Measurements from ENCODE around the gene TSPYL2.

TSPYL2 gene

DNA sequence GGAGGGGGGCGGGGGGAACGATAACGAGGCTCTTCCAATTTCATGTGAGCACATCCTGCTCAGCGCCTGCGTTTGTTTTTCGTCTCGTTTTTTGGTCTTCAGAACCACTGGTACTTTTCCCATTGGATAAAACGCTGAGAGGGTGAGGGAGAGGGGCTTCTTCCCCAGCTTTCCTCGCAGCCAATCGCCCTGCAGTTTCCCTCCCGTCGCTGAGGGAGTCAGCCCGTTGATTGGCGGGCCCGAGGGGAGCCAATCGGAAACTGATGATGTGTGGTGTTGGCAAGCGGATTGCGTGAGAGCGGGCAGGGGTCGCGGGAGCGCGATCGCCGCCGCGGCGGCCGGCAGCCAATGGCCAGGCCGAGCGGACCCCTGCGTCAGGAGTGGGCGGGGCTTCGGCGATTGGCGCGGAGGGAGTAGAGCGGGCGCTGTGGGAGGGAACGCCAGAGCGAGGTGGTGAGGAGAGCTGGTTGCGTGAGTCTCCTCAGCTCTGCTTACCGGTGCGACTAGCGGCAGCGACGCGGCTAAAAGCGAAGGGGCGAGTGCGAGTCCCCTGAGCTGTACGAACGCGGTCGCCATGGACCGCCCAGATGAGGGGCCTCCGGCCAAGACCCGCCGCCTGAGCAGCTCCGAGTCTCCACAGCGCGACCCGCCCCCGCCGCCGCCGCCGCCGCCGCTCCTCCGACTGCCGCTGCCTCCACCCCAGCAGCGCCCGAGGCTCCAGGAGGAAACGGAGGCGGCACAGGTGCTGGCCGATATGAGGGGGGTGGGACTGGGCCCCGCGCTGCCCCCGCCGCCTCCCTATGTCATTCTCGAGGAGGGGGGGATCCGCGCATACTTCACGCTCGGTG is at the start of gene TSPYL2:
Gene TSPYL2, plus strand, starts transcription at position 443 of the 848 bp plus-strand sequence. Its CDS starts 132 bp downstream, at position 575.
- DNase-seq (ENCODE audit: low spot score), result peak; percentile 98

DNA sequence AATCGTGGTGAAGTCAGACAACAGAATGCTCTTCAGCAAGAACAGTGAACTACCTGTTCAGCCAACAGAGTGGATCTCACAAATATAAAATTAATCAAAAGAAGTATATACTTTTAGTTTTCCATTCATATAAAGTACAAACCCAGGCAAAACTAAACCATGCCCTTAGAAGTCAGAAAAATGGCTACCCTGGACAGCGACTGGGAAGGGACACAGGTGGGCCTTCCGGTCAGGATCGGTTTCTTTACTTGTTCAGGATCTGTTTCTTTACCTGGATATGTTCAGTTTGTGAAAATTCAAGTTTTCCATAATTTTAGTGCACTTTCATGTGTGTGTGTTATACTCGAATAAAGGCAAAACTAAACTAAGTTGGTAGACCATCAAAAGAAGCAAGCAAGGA is 46.0 kb upstream of the TSPYL2 start:
- no peak for DNase-seq (ENCODE audit: low spot score)

DNA sequence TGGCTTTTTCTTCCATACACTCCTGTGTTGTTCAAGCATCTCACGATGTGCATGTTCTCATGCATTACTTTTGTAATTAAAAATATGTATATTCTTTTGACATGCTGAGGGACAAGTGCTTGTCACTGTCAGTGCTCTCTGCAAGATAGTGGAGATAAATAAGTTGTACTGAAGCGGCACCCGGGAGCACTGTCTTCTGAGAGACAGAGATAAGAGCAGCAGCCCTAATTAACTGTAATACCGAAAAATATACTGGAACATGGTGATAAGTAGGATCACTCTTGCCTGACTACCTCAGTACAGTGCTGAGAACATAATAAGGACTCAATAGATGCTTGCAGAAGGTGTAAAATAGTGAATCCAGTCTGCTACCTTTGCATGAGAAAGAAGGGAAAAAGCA is 42.9 kb upstream of the TSPYL2 start:
- DNase-seq (ENCODE audit: low spot score), result no peak

DNA sequence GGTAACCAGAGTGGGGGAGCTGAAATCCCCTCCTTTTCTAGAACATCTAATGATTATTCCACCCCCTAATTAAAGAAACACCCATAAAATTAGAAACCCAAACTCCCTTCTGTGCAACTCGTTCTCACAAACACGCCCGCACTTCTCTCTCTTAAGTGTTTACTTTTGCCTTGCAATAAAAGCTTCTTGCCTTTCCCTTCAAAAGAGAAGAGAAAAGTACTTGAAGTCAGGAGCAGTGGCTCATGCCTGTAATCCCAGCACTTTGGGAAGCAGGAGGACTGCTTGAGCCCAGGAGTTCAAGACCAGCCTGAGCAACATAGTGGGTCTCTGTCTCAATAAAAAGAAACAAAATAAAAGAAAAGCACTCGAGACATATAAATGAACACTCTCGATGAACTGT is 37.2 kb upstream of the TSPYL2 start:
- DNase-seq (ENCODE audit: low spot score), result no peak

DNA sequence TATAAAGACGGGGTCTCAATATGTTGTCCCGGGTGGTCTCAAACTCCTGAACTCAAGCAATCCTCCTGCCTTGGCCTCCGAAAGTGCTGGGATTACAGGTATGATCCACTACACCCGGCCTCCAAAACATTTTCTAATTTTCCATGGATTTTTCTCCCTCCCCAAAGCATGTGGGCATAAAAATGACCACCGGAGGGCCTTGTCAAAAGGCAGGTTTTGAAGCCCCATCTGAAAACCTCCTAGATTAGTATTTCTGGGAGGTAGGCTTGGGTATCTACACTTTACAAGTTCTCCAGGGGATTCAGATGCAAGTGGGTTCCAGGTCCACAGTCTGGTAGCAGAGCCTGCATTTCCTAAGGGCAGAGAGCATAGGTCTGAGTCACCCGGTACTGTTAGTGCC is 34.9 kb upstream of the TSPYL2 start:
- no peak for DNase-seq (ENCODE audit: low spot score)

DNA sequence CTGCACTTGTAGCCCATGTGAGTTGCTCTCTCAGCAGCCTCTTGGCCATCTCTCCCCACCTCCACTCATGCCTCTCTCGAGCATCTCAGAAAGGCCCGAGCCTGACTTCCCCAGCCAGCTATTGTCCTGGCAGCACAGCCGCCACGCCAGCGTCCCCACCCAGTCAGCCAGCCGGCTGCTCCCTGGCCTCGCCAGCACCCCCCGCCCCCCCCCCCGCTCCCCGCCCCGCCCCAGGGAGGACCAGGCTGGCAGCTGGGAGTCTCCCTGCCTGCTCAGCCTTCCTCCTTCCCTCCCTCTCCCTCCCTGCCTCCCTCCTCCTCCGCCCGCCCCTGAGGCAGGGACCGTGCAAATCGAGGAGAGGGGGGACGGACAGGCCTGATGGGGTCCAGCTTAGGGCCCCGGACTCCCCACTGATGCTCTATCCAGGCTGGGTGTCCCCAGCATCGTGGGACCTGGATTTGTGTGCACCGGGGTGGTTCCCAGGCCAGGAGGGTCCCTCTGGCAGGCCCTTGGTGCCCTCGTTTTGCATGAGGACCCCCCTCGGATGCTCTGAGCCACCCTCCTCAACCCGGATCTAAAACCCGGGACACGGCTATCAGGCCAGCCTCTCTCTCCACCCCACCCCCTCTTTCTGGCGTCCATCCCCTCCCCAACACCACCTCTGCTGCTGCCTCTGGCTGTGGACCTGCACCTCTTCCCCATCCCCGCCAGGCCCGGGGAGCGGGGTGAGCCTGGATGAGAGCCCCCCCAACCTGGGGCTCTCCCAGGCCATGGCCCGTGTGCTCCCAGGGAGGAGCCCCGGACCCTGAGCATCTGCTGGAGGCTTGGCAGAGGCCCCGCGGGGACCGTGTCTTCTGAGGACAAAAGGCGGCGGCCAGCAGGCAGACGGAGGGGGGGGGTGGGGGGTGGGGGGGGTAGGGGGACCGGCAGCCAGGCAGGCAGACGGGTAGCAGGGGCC is 33.7 kb upstream of the TSPYL2 start, which contains the start of gene GPR173:
Gene GPR173, plus strand, starts transcription at position 621 of the 958 bp plus-strand sequence. CDS start 27,833 bp downstream, outside the sequence.
- peak; percentile 69 for DNase-seq (ENCODE audit: low spot score)

DNA sequence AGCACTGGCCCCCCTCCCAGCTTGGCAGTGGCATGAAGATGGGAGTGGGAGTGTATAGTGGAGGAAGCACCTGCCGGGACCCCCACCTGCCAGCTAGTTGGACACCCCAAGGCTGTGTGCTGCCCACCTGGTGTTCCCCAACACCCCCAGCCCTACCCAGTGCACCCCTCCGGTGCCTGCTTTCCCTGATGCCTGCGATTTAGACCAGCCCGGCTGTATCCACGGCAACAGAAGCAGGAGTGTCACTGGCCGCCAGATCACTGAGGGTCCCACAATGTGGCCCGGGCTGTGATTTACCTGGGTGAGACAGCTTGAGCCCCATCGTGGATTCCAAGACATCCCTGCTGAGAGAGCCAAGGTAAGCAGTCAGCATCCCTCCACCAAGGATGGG is 33.0 kb upstream of the TSPYL2 start:
- no peak for DNase-seq (ENCODE audit: low spot score)

DNA sequence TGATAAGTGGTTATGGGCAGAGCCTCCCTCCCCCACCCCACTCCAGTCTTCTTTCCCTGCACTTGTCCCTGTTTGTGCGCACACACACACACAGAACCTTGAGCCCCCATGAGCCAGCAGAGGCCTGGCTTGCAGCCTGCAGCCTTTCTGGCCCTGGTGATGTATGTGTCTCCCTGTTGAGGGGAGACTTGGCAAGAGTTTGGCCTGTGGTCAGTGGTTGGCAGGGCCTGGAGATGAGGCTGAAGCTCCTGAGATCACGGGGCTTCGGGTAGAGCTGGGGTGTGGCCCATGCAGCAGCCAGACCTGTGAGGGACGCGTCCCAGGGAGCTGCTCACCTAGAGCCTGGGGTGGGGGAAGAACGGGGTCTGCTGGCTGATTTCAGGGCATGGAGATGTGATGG is 31.3 kb upstream of the TSPYL2 start:
- no peak for DNase-seq (ENCODE audit: low spot score)

DNA sequence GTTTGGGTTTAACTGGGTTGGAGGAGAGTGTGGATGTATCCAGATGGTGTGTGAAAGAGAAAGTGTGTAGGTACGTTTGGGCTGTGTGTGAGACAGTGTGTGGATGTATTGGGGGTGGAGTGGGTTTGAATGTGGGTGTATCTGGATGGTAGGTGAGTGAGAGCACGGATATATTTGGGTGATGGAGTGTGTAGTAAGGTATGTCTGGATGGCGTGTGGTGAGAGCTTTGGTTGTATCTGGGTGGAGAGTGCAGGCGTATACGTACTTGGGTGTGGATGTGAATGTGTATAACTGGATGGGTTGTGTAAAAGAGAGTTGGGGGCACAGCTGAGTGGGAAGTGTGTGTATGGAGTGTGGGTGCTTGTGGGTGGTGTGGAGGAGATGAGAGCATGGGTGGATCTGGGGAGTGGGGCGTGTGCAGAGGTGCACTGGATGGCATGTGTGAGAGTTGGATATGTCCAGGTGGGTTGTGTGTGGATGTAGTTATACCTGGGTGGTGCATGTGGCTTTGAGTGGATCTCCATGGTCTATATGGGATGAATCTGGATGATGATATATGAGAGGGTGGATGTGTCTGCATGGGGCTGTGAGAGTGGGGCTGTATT is 26.8 kb upstream of the TSPYL2 start:
- DNase-seq (ENCODE audit: low spot score), result no peak

DNA sequence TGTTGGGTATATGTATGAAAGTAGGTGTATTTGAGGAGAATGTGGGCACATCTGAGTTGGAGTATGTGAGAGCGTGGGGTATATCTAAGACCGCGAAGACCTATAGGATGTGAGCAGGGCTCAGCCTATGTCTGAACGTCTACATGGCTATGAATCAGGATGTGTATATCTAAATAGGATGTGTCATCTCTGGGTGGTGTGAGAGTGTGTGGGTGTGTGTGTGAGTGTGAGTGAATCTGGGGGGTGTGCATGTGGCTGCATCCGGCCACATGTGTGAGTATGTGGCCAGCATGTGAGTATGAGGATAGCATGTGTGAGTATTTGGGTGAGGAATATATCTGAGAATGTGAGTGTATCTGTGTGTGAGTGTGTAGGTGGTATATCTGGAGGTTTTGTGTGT is 25.9 kb upstream of the TSPYL2 start:
- no peak for DNase-seq (ENCODE audit: low spot score)

DNA sequence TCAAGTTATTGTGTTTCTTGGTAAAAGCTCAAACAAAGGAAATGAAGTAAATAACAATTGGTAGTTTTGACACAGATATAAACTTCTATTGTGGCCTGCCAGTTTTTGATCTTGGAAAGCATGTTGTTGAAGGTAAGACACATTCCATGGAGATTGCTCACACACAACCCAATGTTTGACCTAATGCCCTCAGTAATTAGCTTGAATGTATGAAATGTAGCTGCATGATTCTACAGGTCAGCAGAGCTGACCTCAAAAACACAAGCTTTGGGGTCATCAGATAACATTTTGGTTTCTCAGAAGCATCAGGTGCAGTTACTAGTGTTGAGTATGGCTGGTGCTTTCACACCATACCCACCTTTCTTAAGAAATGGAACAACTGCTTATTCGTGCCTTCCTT is 17.1 kb upstream of the TSPYL2 start:
- no peak for DNase-seq (ENCODE audit: low spot score)

DNA sequence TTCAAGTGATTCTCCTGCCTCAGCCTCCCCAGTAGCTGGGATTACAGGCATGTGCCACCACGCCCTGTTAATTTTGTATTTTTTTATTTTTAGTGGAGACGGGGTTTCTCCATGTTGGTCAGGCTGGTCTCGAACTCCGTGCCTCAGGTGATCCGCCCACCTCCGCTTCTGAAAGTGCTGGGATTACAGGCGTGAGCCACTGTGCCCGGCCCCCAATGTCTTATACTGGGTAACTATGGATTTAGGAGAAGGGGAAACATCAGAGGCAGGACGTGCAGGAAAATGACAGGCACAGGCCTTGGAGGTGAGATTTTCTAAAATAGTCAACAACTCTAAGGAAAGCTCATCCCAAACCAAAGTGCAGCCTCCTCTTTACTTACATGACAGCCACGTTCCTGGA is 11.1 kb upstream of the TSPYL2 start:
- no peak for DNase-seq (ENCODE audit: low spot score)

DNA sequence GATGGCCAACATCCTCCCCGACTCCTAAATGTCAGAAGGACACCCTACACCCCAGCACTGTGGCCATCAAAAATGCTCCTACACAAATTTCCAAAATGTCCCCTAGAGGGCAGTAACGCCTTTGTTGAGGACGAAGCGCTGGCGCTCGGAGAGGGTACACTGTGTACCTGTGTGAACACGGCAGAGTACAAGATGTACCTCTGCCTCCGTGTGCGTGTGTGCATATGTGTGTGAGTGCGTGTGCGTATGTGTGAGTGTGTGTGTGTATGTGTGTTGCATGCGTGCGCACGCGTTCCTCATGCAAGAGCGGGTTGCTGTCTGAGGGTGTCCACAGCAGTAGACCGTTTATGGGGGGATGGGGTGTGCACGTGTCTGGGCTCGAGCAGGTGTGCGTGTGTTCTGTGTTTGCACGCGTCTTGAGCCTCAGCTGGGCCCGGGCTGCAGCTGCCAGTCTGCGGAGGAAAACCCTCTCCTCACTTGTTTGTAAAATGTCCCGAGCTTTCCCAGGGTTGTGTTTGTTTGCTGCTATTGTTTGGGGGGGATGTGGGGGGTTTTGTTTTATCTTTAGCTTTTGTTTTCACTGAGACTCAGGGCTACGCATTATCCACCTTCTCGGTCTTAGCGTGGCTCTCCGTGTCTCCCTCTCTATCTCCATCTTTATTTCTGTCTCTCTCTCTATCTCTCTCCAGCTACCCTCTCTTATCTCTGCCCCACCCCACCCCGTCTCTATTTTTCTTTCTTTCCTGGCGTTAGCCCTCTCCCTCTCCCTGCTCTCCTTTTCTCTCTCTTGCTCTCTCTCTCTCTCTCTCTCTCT is 10.4 kb upstream of the TSPYL2 start:
- peak; percentile 86 for DNase-seq (ENCODE audit: low spot score)

DNA sequence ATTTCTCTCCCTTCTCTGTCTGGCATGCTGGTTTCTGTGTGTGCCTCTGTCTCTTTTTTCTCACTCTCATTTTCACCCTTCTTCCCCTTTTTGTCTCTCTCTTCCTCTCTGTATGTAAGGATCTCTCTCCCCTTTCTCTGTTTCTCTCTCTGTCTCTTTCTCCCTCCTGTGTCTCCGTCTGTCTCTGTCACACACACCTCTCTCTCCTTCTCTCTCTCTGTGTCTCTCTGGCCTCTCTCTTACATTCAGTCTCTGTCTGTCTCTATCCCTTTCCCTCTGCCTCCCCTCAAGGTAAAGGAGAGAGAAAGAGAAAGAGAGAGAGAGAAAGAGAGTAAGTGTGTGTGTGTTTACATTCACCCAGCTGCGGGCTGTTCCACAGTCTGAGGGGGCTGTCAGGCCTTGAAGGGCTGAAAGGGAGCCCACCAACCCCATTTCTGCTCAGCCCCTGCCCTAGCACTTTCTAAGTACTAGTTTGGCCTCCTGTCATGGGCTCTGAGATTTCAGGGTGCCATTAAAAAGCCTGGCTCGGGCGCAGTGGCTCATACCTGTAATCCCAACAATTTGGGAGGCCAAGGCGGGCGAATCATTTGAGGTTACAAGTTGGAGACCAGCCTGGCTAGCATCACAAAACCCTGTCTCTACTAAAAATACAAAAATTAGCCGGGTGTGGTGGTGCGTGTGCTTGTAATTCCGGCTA is 9.6 kb upstream of the TSPYL2 start:
- DNase-seq (ENCODE audit: low spot score), result no peak

DNA sequence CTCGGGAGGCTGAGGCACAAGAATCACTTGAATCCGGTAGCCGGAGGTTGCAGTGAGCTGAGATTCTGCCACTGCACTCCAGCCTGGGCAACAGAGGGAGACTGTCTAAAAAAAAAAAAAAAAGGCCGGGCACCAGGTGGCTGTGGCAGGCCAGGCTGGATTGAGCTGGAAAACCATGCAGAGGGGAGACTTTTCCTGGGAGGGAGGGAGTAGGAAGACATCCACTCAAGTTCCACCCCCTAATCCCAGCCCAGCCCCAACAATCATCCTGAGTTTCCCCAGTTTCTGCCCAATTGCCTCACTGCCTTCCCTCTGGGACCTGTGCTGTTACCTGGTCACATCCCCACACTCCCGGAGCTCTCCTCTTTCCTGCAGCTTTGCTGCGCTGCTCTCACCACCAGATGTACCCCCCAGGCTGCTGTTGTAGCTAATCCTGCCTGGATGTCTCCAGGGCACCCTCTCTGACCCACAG is 9.0 kb upstream of the TSPYL2 start:
- DNase-seq (ENCODE audit: low spot score), result peak; percentile 65

DNA sequence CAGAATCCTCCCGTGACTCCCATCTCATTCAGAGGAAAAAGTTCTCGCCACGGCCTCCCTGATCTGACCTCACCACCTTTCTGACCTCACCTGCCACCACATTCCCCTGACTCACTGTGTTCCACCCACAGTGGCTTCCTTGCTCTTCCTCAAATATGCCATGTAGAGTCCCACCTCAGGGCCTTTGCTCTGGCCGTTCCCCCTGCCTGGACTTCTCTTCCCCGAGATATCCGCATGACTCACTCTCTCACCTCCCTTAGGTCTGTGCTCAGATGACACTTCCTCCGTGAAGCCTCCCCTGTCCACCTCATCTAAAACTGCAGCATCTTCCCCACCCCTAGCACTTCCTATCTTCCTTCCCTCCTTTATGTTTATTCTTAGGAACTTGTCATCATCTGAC is 7.2 kb upstream of the TSPYL2 start:
- no peak for DNase-seq (ENCODE audit: low spot score)

DNA sequence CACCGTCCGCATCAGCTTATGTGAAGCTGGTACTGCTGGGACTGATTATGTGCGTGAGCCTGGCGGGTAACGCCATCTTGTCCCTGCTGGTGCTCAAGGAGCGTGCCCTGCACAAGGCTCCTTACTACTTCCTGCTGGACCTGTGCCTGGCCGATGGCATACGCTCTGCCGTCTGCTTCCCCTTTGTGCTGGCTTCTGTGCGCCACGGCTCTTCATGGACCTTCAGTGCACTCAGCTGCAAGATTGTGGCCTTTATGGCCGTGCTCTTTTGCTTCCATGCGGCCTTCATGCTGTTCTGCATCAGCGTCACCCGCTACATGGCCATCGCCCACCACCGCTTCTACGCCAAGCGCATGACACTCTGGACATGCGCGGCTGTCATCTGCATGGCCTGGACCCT is 5.5 kb upstream of the TSPYL2 start:
- DNase-seq (ENCODE audit: low spot score), result peak; percentile 16

DNA sequence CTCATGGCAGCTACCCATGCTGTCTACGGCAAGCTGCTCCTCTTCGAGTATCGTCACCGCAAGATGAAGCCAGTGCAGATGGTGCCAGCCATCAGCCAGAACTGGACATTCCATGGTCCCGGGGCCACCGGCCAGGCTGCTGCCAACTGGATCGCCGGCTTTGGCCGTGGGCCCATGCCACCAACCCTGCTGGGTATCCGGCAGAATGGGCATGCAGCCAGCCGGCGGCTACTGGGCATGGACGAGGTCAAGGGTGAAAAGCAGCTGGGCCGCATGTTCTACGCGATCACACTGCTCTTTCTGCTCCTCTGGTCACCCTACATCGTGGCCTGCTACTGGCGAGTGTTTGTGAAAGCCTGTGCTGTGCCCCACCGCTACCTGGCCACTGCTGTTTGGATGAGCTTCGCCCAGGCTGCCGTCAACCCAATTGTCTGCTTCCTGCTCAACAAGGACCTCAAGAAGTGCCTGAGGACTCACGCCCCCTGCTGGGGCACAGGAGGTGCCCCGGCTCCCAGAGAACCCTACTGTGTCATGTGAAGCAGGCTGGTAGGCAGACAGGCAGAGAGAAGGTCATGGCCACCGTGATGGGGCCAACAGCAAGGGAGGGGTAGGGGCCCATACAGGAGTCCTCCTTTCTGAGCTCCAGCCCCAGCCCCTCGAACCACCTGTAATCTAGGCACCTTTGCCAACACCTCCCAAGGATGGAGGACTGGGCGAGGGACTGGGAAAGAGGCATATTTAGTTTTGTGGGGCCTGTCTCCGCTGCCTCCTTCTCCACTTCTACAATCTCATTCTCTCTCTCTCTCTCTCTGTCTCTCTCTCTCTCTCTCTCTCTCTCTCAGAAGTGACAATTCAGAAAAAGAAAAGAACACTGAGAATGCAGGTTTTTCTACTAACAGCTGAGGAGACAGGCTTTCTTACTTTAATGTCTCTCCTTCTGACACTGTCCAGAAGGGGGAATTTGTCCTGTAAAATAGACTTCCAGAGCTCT is 4.7 kb upstream of the TSPYL2 start:
- no peak for DNase-seq (ENCODE audit: low spot score)

DNA sequence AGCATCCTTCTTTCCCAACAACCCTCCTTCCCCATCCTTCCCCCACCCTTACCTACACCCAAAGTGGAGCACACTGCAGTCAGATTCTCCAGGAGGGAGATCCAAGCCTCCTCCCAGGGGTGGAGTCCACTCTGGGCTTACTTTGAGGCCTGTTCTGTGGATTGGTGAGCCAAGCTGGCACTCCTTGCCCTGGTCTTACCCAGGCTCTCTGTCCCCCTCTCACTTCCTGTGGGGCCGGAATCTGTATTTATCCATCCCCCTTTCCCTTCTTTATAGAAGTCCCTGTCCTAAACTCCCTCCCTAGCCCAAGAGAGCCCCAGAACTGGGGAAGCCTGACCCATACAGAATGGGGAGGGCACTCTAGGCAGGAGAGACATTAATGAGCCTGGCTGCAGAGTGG is 3.2 kb upstream of the TSPYL2 start:
- no peak for DNase-seq (ENCODE audit: low spot score)

Data from cerebellar cortex (tissue), 1 donor.